OCI-LY7 (cell line): ENCODE measurements around the gene VPS45.

Experiments used
- CTCF ChIP-seq: fragments of 200-600 bp; sonication (generic); conservative IDR thresholded peaks from 2 replicates; pipeline ENCODE4 v1.5.1; 2014; ENCODE audit warnings: mild to moderate bottlenecking, antibody characterized with exemption, low read length, moderate library complexity, mixed read lengths
- EZH2phosphoT487 ChIP-seq: fragments of 200-600 bp; sonication (generic); IDR thresholded peaks from 2 replicates; pipeline ENCODE4 v1.6.1; 2018; ENCODE audit warnings: low read depth, borderline replicate concordance, mild to moderate bottlenecking, mixed run types, antibody characterized with exemption, low read length, moderate library complexity, mixed read lengths

- TF ChIP-seq CTCF: no peak
- TF ChIP-seq EZH2phosphoT487: no peak
These were observed 38.8 kb downstream of the VPS45 start for GRCh38 chr1:150106341-150106740.
